Astrocyte of the cerebellum (primary cell): ENCODE measurements around the gene HMOX1.
"Not testable (repeated sequence)": the region's sequence is repeated elsewhere in the genome, so short reads cannot be mapped to it uniquely, and the experiment has no call there.

ENCODE experiments used
- DNase-seq: peaks from one replicate; pipeline ENCODE4 v3.0.0-alpha.2; 2011; ENCODE audit warnings: low read depth
- H3K4me3 ChIP-seq: 2 replicates; pipeline ENCODE4 v1.5.1; 2011; ENCODE audit warnings: mild to moderate bottlenecking, low read depth, low read length, moderate library complexity
- CTCF ChIP-seq: IDR thresholded peaks from 2 replicates; pipeline ENCODE4 v1.5.1; 2012; ENCODE audit warnings: low read length, low read depth, moderate library complexity, mild to moderate bottlenecking; ENCODE audit errors: missing control alignments
- in situ Hi-C: cut with HindIII; loops from 2 replicates; pipeline ENCODE4 v1.10.0; 2017; ENCODE audit warnings: low sequenced_read_pairs

HMOX1 gene

GRCh38 chr22:35386670-35387288 lies 5.9 kb downstream of the HMOX1 start:
- TF ChIP-seq CTCF, result no peak
- no peak overlapping the region for H3K4me3 ChIP-seq
- DNase-seq, result no peak
- in situ Hi-C loops, result no loop called here

- in situ Hi-C loops, result no loop called here
- no peak overlapping the region for H3K4me3 ChIP-seq
- TF ChIP-seq CTCF, result no peak
- no peak for DNase-seq
Measured at GRCh38 chr22:35390933-35391332, 10.0 kb downstream of the HMOX1 start.

GRCh38 chr22:35392357-35392756 lies 11.5 kb downstream of the HMOX1 start:
- DNase-seq, result no peak
- in situ Hi-C loops, result no loop called here
- no peak overlapping the region for H3K4me3 ChIP-seq
- TF ChIP-seq CTCF, result no peak

- no peak for TF ChIP-seq CTCF
- H3K4me3 ChIP-seq, result no peak overlapping the region
- no peak for DNase-seq
- in situ Hi-C loops, result no loop called here
Measured at GRCh38 chr22:35393116-35394010, 12.5 kb downstream of the HMOX1 start.

- in situ Hi-C loops, result no loop called here
- H3K4me3 ChIP-seq, result no peak overlapping the region
- DNase-seq, result no peak
- no peak for TF ChIP-seq CTCF
Measured at GRCh38 chr22:35394011-35394312, 13.1 kb downstream of the HMOX1 start.

- no peak for DNase-seq
- no peak for TF ChIP-seq CTCF
- in situ Hi-C loops, result no loop called here
Measured at GRCh38 chr22:35394810-35395563, 14.1 kb downstream of the HMOX1 start.

GRCh38 chr22:35396622-35397021 lies 15.7 kb downstream of the HMOX1 start:
- DNase-seq, H3K4me3 ChIP-seq, in situ Hi-C loops: not testable (repeated sequence)

More at GRCh38 chr22:35394810-35395563, 14.1 kb downstream of the HMOX1 start:
- H3K4me3 ChIP-seq, result no peak overlapping the region
